Measurements from ENCODE around the gene ABCA3.

Gene ABCA3

DNA sequence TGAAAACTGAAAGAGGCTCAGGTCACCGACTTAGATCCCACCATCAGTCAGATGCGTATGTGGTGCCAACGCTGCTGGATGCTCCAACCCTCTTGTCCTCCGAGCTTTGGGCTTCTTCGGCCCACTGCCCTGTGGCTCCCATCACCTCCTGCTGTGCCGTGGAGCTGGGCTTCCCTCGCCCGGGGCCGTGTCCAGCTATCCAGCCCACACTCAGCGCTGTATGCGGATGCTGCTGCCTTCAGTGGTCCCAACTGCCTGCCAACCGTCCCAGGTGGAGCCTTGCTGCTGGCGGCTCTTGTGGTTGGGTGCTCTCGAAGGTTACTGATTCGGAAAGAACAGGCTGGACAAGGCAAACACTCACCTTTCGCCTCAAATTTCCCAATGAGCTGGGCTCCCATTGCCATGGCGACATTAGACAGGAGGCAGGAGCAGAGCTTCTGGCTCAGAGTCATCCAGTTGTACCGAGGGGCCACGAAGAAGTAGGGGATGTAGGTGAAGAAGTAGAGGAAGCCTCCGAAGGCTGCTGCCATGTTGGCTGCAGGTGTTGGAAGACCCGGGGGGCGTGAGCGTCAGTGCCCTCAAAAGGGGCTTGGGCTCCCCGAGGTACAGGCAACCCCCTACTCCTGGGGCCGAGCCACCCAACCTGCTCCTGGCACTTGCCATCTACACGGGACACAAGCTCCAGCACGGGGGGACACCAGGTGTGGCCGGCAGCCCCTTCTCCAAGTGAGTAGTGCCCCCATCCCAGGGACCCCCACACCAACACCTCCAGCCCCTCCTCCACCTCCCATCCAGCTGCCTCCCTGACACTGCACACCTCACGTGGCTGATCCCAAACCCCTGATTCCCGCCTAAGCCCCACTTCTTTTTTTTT, 32.2 kb downstream of the ABCA3 start:
- TF ChIP-seq REST (IDR thresholded peaks at IDR 0.05; ENCODE audit: insufficient read depth in 1 of 2, low read depth in 2 of 2, low read length in 2 of 2) (no peak), TAF1 (IDR thresholded peaks at IDR 0.05; ENCODE audit: borderline replicate concordance, insufficient read depth, low read length) (no peak), FOXP2 (optimal IDR thresholded peaks at IDR 0.05; ENCODE audit: borderline replicate concordance, extremely low read depth, extremely low read length, insufficient read depth) (no peak), POLR2AphosphoS5 (IDR thresholded peaks at IDR 0.05; ENCODE audit: low read depth, low read length) (no peak), SIN3A (IDR thresholded peaks at IDR 0.05; ENCODE audit: borderline replicate concordance, insufficient read depth, low read length) (no peak)

- TF ChIP-seq POLR2AphosphoS5 (IDR thresholded peaks at IDR 0.05; ENCODE audit: low read depth, low read length): no peak
- TF ChIP-seq FOXP2 (optimal IDR thresholded peaks at IDR 0.05; ENCODE audit: borderline replicate concordance, extremely low read depth, extremely low read length, insufficient read depth): no peak
- no peak for TF ChIP-seq TAF1 (IDR thresholded peaks at IDR 0.05; ENCODE audit: borderline replicate concordance, insufficient read depth, low read length)
- no peak for TF ChIP-seq SIN3A (IDR thresholded peaks at IDR 0.05; ENCODE audit: borderline replicate concordance, insufficient read depth, low read length)
- no peak for TF ChIP-seq REST (IDR thresholded peaks at IDR 0.05; ENCODE audit: insufficient read depth in 1 of 2, low read depth in 2 of 2, low read length in 2 of 2)
Observed at GRCh38 chr16:2299915-2300192, 40.7 kb downstream of the ABCA3 start.

- TF ChIP-seq FOXP2 (optimal IDR thresholded peaks at IDR 0.05; ENCODE audit: borderline replicate concordance, extremely low read depth, extremely low read length, insufficient read depth) (no peak), POLR2AphosphoS5 (IDR thresholded peaks at IDR 0.05; ENCODE audit: low read depth, low read length) (no peak), REST (IDR thresholded peaks at IDR 0.05; ENCODE audit: insufficient read depth in 1 of 2, low read depth in 2 of 2, low read length in 2 of 2) (no peak), SIN3A (IDR thresholded peaks at IDR 0.05; ENCODE audit: borderline replicate concordance, insufficient read depth, low read length) (no peak), TAF1 (IDR thresholded peaks at IDR 0.05; ENCODE audit: borderline replicate concordance, insufficient read depth, low read length) (no peak)
Observed at GRCh38 chr16:2299121-2299914, 41.2 kb downstream of the ABCA3 start.

- TF ChIP-seq REST (IDR thresholded peaks at IDR 0.05; ENCODE audit: insufficient read depth in 1 of 2, low read depth in 2 of 2, low read length in 2 of 2) (no peak), TAF1 (IDR thresholded peaks at IDR 0.05; ENCODE audit: borderline replicate concordance, insufficient read depth, low read length) (no peak), POLR2AphosphoS5 (IDR thresholded peaks at IDR 0.05; ENCODE audit: low read depth, low read length) (no peak), FOXP2 (optimal IDR thresholded peaks at IDR 0.05; ENCODE audit: borderline replicate concordance, extremely low read depth, extremely low read length, insufficient read depth) (no peak), SIN3A (IDR thresholded peaks at IDR 0.05; ENCODE audit: borderline replicate concordance, insufficient read depth, low read length) (no peak)
Observed at GRCh38 chr16:2298621-2299020, 41.9 kb downstream of the ABCA3 start.
